HG03558 (cell line): ENCODE measurements around the gene TMEM72.

Experiments
- ATAC-seq: cut with Tn5 transposase; IDR thresholded peaks from one replicate; pipeline ENCODE4 v1.9.1; 2021; ENCODE audit warnings: moderate number of reproducible peaks; ENCODE audit not compliant: unreplicated experiment; ENCODE audit errors: extremely low read depth

TMEM72 gene

GRCh38 chr10:44888886-44889285, 22.3 kb upstream of the TMEM72 start:
- no peak for ATAC-seq

DNA sequence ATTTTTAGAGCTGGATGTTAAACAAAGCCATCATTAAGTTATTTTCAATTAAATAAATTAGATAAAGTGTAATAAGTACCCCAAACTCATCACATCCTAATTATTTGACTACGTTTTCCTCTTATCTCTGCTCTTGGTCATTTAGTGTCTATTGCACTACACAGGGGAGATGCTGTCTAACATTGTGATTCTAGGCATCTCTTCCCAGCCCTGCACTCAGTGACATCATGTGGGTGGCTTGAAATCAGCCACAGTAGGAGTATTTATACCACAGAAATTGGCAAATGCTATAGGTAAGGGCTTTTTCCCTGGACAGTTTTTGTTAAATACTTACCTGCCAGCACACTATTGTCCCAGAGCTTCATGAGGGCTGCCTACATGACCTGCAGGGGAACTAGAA, 21.3 kb upstream of the TMEM72 start:
- no peak for ATAC-seq

DNA sequence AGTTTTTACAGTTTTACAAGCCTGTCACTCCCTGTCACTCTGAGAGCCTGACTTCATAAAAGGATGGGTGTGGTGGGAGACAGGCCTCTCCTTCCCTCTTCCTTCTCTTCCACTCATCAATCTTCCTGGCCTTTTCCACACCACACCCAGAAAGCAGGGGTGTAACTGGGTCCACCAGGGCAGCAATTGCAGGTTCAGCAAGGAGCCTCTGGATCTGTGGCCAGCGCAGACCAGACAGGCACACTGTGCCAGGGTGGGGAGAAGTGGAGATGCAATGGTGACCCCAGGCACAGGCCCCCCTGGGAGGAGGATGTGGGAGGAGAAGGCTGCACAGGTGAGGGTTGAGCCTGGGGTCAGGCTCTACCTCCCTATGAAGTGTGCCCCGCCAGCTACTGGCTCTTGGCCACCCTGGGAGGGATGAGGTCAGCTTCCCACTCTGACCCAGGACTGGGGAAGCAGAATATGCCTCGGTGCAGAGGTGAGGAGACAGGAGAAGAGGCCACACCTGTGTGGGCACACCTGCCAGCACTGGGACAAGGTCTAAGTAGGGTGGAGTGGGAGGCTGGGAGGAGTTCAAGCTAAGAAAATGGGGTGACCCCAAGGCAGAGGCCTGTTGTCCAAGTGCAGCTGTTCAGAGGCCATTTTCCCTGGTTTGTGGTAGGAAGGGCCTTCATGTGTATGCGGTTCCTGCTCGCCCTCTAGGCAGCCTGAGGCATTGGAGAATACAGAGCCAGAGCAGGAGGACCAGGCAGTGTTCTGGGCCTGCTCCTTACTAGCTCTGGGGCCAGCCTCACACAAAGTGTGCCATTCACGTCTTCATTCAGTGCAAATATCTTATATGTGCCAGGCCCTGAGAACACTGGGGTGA, 20.2 kb upstream of the TMEM72 start:
- no peak for ATAC-seq

- no peak for ATAC-seq
These were observed 19.4 kb upstream of the TMEM72 start for GRCh38 chr10:44891721-44892120.

- ATAC-seq, result no peak
These were observed 17.3 kb upstream of the TMEM72 start for GRCh38 chr10:44893604-44894468.

- ATAC-seq, result no peak
These were observed 16.4 kb upstream of the TMEM72 start for GRCh38 chr10:44894691-44895090.

DNA sequence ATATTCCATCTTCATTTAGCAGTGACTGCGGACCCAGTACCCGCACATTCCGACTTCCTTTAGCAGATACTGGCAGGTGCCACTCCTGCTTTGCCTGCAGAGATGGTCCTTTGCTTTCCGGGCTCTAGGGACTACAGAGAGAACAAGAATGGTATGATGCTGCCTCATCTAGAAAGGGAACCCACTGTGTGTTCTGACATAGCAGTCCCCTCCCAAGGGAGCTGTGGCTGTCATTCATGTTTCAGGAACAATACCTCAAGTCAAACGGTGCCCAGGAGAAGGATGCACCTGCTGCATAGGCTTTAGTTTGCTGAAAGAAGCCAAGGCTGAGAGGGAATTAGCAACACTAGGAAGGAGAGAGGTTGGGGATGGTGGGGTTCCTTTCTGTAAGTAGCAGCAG, 15.9 kb upstream of the TMEM72 start:
- ATAC-seq, result no peak

DNA sequence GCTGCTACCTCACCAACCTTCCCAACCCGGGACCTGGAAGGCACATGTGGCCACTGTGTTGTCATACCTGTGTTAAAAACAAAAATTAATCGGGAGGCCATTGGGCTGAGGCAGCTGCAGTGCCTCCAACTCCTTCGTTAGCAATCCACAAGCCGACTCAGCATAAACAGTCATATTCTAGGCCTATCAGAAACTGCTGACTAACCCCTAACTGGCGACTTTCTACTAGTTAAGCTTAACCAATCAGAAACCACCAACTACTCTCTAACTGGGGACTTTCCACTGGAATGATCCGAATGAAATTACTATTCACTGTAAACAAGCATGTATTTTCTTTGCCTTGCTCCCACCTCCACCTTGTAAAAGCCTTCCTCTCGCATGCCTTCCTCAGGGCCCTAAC, 14.1 kb upstream of the TMEM72 start:
- ATAC-seq, result no peak

GRCh38 chr10:44898665-44899064, 12.5 kb upstream of the TMEM72 start:
- no peak for ATAC-seq

DNA sequence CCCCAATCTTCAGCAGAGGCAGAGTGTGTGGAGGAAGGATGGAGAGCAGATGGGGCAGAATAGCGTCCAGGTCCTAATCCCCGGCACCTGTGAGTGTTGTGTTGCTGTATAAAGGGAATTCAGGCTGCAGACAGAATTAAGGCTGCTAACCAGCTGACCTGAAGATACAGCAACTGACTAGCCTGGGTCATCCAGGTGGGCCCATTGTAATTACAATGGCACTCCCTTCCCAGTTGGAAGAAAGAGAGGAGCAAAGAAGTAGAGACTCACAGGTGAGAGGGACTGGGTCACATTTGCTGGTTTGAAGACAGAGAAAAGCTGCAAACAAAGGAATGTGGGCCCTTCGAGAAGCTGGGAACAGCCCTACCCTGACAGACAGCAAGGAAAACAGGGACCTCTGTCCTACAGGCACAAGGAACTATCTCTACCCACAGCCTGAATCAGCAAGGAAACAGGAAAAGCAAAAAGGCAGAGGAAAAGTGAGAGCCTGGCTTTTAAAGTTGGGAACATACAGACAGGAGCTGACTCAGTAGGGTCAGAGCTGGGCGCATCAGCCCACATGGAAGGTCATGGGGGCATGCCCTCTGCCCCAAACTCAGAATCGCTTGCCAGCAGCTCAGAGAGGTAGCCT, 11.6 kb upstream of the TMEM72 start:
- no peak for ATAC-seq

DNA sequence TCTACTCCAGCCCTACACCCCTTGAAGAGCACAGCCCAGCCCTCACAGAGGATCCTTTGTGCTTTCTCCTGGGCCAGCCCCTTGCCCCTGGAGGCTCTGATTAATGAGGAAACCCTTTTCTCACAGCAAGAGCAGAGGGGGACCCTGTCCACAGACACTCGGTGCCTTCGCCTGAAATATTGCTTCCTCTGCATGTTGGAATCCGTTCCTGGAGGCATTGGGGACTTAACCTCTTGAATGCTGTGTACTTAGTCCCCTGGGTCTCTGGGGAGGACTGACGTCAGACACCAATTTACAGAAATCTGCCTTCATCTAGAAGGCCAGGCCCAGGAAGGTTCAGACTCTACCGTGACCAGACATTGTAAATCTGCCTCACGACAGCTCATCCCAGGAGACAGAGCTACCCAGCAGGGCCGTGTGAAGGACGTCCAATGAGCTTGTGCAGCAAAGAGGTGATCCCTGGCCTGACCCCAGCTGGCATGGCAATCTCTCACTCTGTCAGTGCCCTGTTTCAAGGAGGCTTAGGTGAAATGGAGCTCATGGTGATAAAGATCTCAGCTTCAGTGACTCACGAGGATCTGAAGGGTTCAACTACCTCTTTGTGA, 8.1 kb upstream of the TMEM72 start:
- no peak for ATAC-seq

GRCh38 chr10:44906486-44906885, 4.7 kb upstream of the TMEM72 start:
- ATAC-seq, result no peak

- ATAC-seq, result no peak
These were observed 3.6 kb upstream of the TMEM72 start for GRCh38 chr10:44907556-44907955.

DNA sequence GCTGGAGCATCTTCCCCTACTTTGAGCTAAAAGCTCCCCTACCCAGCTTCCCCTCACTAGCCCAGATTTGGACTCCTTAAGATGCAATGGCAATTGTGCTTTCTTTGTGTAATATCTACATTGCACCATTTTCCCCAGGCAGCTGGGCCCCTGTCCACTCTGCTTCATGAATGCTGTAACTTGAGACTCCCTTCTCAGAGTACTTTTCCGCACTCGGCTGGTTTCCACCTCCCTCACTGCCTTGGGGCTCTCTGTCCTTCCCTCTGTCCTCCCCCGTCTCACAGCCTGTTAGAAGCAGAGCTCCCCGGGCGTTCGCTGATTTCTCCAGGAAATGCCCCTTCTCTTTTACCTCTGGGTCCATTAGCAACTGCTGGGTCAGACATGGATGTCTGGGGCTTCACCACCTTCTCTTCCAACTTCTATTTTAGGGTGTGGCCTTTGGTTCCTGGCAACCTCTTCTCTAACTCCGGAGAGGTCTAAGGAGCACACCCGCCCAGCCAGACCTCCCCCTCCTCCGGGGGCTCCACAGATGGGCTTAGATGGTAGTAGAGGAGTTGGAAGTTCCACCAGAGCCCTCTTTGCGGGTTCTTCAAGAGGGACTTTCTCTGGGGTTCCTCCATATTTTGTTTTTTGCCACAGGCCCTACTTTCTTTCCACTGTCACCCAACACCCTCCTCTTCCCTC, 2.9 kb upstream of the TMEM72 start:
- ATAC-seq, result no peak

- no peak for ATAC-seq
These were observed 2.1 kb upstream of the TMEM72 start for GRCh38 chr10:44908936-44909630.

GRCh38 chr10:44909910-44910309, 1.2 kb upstream of the TMEM72 start:
- ATAC-seq, result no peak

DNA sequence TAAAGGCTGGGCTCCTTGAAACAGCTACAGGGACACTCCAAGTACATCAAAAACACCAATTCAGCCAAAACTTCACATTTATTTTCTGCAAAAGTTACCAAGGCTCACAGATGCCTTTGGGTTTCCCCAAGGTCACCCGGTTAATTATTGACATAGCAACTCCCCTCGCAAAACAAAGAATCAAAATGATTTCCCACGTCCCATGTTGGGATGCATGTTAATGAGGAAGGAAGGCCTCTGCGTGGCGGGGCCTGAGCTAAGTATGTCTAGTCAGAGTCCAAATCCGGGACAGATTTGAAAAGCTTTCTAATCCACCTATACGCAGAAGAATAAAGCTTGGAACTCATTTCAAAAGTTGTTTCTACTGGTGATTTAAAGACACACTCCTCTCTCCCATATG, 535 bp upstream of the TMEM72 start:
- ATAC-seq, result no peak

- no peak for ATAC-seq
These were observed 814 bp downstream of the TMEM72 start for GRCh38 chr10:44911951-44912350.

- ATAC-seq, result no peak
These were observed 2.4 kb downstream of the TMEM72 start for GRCh38 chr10:44913350-44914081.
